NCI-H446 treated with DMSO at 0.1 percent for 48 hours (cell line): Measurements from ENCODE around the gene ZYX.
"Not testable (repeated sequence)": the region's sequence is repeated elsewhere in the genome, so short reads cannot be mapped to it uniquely, and the experiment has no call there.

Experiments used
- DNase-seq: peaks from one replicate; lab custom pipeline; 2025; lab: John Stamatoyannopoulos, UW

The ZYX gene

GRCh38 chr7:143417734-143418383 lies 36.7 kb downstream of the ZYX start:
- DNase-seq, result no peak

GRCh38 chr7:143418681-143419458 lies 37.7 kb downstream of the ZYX start:
- DNase-seq, result no peak

- no peak for DNase-seq
Observed at GRCh38 chr7:143419880-143420279, 38.7 kb downstream of the ZYX start.

GRCh38 chr7:143420624-143421023 lies 39.5 kb downstream of the ZYX start:
- not testable (repeated sequence) for DNase-seq

GRCh38 chr7:143422033-143422432 lies 40.9 kb downstream of the ZYX start:
- DNase-seq, result no peak

- not testable (repeated sequence) for DNase-seq
Observed at GRCh38 chr7:143424476-143424875, 43.3 kb downstream of the ZYX start.

- no peak for DNase-seq
Observed at GRCh38 chr7:143426479-143427142, 45.5 kb downstream of the ZYX start.

GRCh38 chr7:143429770-143430698 lies 48.9 kb downstream of the ZYX start:
- no peak for DNase-seq

GRCh38 chr7:143431109-143431508 lies 50.0 kb downstream of the ZYX start:
- no peak for DNase-seq

- DNase-seq, result no peak
Observed at GRCh38 chr7:143433759-143434158, 52.6 kb downstream of the ZYX start.

- peak; percentile 14 for DNase-seq
Observed at GRCh38 chr7:143434660-143435059, 53.5 kb downstream of the ZYX start.

- DNase-seq, result no peak
Observed at GRCh38 chr7:143435266-143435665, 54.1 kb downstream of the ZYX start.

- DNase-seq, result no peak
Observed at GRCh38 chr7:143436325-143436946, 55.3 kb downstream of the ZYX start.

GRCh38 chr7:143437578-143437977 lies 56.4 kb downstream of the ZYX start:
- DNase-seq, result no peak

GRCh38 chr7:143439866-143440265 lies 58.7 kb downstream of the ZYX start:
- DNase-seq, result no peak
